ENCODE data around the gene GRID1.
"Not testable (repeated sequence)": the region's sequence is repeated elsewhere in the genome, so short reads cannot be mapped to it uniquely, and the experiment has no call there.

GRID1 gene

DNA sequence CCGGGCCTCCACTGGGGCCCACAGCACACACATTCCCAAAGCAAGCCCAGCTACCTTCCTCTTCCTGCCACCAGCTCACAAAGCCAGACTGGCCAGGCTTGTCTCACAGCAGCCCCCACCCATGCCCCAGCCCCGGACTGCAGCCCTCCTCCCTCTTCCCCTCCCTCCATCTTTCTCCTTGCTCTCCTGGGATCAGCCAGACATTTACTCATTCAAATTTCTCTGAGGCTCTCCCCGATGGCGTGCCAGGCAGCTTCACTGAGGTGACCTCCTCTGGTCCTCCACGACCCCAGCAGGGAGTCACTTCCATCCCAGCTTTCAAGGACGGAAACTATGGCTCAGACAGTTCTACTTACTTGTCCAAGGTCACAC is 187.5 kb downstream of the GRID1 start:
- no peak for DNase-seq

DNA sequence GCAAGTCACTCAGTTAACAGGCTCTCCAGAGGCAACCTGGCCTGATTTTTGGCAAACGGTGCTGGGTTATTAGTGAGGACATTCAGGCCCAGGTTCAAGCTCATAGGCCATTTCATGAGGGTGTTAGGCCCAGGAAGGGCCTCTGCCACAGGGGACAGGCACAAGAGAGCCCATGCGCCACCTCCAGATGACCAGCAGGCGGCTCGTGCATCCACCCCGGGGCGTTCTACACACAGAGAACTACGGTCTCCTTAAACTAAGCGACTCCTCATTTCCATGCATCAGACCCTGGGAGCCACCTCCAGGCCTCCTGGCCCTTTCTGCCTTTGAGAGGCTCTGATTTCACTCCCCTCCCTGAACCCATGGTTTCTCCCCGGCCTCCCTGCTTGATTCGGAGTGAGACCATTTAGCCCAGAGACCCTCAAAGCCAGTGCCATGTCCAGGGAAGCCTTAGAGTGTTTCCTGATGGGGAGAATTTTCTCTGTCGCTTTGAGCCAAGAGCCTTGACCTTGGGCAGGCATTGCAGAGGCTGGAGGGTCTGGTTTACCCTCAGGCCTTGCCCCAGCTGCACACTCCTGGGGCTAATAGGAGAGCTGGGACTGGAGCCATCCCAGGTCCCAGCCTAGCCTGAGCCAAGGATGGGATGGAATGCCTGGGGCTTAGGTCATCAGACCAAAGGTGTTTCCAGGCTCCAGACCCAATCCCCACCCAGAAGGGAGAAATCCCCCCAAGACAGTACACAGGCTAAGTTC is 188.0 kb downstream of the GRID1 start:
- no peak for DNase-seq

DNA sequence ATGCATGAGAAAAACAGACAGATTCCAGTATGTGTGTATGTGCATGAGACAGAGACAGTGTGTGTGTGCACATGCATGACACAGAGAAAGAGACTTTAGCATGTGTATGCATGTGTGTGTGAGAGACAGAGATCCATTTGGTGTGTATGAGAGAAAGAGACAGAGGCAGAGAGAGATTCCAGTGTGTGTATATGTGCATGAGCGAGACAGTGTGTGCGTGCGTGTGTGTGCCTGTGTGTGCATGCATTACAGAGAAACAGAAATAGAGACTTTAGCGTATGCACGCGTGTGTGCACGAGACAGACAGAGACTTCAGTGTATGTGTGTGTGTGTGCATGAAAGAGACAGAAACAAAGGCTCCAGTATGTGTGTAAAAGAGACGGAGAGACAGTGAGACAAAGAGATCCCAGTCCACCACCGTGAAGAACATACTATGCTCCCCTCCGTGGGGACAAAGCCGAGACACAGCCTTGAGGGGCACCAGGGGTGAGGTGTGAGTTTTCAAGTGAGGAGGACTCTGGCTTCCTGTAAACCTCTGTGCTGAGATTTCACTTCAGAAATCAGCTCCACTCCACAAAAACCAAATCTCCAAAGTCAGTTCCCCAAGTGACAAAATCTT is 188.9 kb downstream of the GRID1 start:
- no peak for DNase-seq

- no peak for DNase-seq
Observed at GRCh38 chr10:86176850-86177536, 189.6 kb downstream of the GRID1 start.

DNA sequence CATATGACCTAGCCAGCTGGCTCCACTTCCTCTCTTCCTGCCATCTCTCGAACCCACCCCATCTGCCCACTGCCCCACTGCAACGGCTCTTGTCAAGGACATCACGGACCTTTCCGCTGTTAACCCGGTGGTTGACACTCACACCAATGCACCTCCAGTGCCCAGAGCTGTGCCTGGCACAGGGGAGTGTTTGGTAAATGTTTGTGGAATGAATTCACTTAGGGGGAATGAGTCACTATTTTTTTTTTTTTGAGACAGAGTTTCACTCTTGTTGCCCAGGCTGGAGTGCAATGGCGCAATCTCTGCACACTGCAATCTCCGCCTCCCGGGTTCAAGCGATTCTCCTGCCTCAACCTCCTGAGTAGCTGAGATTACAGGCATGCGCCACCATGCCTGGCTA is 191.1 kb downstream of the GRID1 start:
- DNase-seq: not testable (repeated sequence)

GRCh38 chr10:86172301-86172700 is 194.3 kb downstream of the GRID1 start:
- DNase-seq: no peak

DNA sequence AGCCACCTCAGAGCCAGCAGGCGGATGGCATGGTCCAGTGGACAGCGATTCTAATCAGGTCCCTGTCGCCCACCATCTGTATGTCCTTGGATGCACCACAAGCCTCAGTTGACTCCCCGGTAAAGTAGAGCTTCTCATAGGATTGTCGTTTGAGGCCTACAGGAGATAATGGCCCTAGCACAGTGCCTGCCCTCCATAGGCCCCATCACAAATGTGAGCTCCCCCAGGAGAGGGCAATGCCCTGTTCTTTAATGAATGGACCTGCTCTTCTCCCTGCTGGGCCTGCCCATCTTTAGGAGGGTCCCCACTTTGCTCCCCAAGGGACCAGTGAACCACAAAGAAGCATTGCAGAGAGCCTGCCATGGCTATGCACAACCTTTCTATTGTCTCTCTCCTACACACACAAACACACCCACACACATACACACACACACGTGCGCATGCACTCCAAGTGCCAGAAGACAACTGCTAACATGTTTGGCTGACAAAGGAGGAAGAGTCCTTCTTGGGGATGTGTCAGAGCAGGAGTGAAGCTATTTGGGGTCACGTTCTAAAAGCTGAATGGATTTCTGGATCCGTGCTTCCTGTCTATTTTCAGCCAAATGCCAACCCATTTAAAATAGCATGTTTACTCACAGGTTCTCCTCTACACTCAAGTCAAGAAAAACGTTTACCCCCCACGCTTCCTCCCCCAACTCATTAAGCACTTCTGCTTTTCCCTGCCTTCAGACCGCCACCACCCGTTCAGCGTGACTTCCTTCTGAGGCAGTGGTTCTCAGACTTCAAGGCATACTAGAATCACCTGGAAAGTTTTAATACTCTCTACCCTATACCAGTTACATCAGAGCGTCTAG is 196.1 kb downstream of the GRID1 start:
- peak; percentile 69 for DNase-seq

- no peak for DNase-seq
Observed at GRCh38 chr10:86169506-86170254, 196.9 kb downstream of the GRID1 start.

- no peak for DNase-seq
Observed at GRCh38 chr10:86169066-86169465, 197.5 kb downstream of the GRID1 start.

- no peak for DNase-seq
Observed at GRCh38 chr10:86168256-86168655, 198.3 kb downstream of the GRID1 start.

DNA sequence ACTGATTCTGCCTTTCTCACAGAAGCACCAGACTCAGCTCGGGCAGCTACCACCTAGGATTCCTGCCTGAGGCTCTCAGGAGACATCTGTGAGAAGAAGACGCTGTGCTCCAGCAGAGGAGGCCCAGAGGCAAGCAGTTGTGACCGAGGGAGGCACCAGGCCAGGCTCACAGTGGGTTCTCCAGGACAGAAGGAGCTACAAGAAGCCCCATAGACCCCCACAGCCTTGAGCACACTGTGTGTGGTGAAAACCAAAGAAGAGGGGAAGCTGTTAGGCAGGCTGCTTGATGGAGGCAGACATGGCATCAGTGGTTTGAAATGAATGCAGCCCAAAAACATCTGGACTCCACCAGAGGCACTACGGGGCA is 198.8 kb downstream of the GRID1 start:
- DNase-seq: no peak

- no peak for DNase-seq
Observed at GRCh38 chr10:86167121-86167761, 199.4 kb downstream of the GRID1 start.

DNA sequence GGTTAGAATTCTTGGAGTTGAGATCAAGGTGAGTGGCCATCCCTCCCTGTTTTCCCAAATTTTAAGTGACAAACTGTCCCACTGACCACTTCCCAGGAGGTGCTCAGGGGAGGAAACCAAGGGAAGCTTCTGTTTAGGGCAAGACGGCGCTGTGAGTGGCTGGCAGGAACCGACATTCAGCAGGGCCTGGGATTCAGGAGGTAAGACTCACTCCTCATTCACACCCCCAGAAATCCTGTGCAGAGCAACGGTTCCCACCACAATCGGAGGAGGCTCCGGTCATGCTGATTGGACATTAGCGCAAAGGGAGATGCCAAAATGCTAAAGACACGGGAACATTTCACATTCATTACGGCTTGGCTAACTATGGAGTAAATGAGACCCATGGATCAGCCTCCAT is 200.9 kb downstream of the GRID1 start:
- no peak for DNase-seq

- DNase-seq: no peak
Observed at GRCh38 chr10:86164960-86165630, 201.5 kb downstream of the GRID1 start.

DNA sequence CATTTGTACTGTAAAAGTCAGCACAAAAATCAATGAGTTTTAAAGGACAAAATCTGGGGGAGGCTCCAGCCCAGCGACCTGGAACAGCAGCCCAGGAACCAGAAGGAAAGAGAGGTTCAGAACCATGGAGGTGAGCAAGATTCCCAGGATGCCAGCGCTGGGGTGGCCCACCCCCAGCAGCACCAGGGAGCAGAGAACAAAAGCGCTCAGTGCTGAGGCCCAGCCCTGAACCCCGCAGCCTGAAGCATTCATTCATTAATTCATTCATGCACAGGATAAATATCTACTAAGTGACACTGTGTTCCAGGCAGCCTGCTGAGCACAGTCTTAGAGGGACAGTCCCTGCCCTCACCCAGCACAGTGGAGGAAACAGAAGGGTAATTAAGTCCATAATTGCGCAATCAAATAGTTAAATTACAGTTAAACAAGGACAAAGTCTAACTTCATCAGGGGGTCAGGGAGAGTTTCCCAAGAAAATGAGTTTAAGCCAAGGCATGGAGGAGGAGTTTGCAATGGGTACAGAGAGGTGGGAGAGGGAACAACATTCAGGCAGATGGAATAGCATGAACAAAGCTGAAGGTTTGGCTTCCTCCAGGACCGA is 202.3 kb downstream of the GRID1 start:
- DNase-seq: no peak

DNA sequence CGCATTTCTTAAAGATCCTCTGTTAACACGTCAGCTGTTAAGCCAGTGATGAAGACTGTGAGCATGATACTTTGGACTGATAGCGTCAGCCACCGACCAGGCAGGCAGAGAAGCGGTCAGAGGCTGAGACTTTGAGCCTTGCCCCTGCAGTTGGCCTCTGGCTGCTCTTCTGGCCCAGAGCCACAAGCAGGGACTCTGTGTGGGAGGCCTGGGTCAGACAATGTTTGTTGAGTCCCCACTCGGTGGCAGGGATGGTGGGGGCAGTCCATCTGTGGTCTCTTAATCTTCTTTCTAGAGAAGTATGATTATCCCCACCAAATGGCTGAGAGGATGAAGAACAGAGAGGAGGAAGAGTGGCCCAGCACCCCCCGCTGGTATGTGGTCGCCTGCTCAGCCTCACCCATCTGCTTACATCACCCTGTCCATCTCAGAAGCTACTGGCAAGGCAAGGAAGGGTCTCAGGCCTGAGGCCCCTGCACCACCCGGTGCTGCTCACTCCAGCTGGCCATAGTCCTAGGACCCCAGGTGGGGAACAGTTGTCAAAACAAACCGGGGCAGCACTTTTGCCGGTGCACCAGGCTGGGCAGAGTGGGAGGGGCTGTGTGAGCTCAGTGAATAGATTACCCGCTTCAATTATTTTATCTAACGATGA is 202.9 kb downstream of the GRID1 start:
- no peak for DNase-seq

DNA sequence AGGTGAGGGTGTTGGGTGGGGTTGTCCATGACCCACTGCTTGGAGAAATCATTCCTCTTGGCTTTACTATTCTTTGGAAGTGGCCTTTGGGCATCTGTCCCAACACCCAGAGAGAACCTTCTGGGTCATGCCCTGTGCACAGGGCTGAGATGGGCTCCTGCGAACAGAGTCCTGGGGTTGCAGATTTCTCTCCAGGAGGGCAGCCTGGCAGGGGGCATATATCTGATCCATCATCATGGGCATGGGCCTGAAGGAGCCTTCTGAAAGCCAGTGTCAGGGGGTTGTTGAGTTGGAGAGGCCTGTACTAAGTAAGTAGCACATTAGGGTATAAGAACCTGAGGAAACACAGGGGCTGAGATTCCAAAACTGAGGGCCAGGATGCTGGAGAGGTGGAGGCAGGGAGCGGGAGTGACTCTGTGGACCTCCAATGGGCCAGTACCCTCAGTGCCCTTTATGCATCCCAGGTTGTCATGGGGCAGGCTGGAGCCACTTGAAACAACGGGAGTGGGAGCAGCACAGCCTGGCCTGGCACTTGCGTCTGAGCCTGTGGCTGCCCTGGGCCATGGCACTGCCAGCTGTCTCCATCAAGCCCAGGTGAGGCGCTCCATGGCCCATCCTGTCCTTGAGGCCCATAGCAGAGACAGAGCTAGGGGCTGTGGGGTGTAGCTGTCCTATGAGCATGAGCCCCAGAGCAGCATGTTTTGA is 203.7 kb downstream of the GRID1 start:
- no peak for DNase-seq

GRCh38 chr10:86162036-86162435 is 204.6 kb downstream of the GRID1 start:
- no peak for DNase-seq

DNA sequence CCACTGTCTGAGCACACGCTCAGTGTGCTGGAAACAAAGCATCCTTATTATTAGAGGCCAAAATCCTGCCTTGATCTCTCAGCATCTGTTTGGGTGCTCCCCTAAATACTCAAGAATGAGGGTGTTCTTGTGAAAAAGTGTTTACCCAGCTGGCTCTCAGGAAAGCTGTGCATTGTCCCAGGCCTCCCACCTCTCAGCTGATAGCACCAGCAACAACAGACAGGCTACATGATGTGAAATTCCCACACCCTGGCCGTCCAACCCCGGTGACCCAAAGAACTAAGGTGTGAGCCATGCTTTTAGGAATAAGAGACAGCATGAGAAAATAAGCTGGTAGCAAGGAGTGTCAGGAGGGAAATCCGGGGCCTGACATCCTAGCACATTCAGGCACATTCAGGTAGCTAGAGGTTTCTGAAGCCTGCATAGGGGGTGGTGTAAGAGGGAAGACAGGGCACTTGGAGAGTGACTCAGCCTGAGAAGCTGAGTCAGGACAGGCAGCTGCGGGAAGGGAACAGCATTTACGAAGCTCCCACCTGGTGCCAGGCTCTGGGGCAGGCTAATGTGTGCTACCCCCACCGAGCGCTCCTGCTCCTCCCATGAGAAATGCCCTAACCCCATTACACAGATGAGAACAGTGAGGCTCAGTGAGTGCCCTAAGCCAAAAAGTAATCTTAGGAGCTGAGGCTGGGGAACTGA is 205.6 kb downstream of the GRID1 start:
- no peak for DNase-seq
